ENCODE results near the gene PPP1R12A.
"Not testable (repeated sequence)": the region's sequence is repeated elsewhere in the genome, so short reads cannot be mapped to it uniquely, and the experiment has no call there.

PPP1R12A gene

DNA sequence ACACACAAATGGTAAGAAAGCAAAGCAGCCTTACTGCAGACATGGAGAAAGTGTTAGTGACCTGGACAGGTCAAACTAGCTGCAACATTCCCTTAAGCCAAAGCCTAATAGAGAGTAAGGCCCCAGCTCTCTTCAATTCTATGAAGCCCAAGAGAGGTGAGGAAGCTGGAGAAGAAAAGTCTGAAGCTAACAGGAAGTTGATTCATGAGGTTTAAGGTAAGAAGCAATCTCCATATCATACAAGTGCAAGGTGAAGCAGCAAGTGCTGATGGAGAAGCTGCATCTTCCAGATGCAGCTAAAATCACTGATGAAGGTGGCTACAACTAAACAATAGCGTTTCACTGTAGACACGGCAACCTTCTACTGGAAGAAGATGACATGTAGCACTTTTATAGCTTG is 53.5 kb downstream of the PPP1R12A start:
- H3K4me1 ChIP-seq (ENCODE audit: insufficient read depth, insufficient read length) = no peaks in the 10 kb centered on the region
- TF ChIP-seq YY1 (IDR thresholded peaks at IDR 0.05; ENCODE audit: insufficient read depth, insufficient read length) = no peak
- no peak for TF ChIP-seq ZNF274 (IDR thresholded peaks at IDR 0.05; ENCODE audit: low read depth, low read length)
- no peak for TF ChIP-seq SUZ12 (IDR thresholded peaks at IDR 0.05; ENCODE audit: extremely low read depth, insufficient read depth, insufficient read length)
- no peak for DNase-seq (ENCODE audit: low read depth, low spot score)
- H3K9ac ChIP-seq (ENCODE audit: insufficient read length, low read depth) = no peak overlapping the region
- H3K27me3 ChIP-seq (ENCODE audit: insufficient read depth, insufficient read length) = no peaks in the 10 kb centered on the region
- no peaks in the 10 kb centered on the region for H3K9me3 ChIP-seq (ENCODE audit: insufficient read depth, low read length)
- H3K36me3 ChIP-seq (ENCODE audit: insufficient read depth, insufficient read length, low read length) = peaks cover 4% of the 10 kb centered on the region
- H3K4me3 ChIP-seq (ENCODE audit: insufficient read length, low read depth) = no peak overlapping the region

DNA sequence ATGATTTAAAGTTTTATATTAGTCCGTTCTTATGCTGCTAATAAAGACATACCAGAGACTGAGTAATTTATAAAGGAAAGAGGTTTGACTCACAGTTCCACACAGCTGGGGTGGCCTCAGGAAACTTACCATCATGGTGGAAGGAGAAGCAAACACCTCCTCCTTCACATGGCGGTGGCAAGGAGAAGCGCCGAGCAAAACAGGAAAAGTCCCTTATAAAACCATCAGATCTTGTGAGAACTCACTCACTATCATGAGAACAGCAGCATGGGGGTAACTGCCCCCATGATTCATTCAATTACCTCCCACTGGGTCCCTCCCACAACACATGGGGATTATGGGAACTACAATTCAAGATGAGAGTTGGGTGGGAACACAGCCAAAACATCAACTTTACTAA is 56.4 kb downstream of the PPP1R12A start:
- DNase-seq (ENCODE audit: low read depth, low spot score); H3K27me3 ChIP-seq (ENCODE audit: insufficient read depth, insufficient read length); H3K4me1 ChIP-seq (ENCODE audit: insufficient read depth, insufficient read length); H3K9me3 ChIP-seq (ENCODE audit: insufficient read depth, low read length); H3K36me3 ChIP-seq (ENCODE audit: insufficient read depth, insufficient read length, low read length); H3K9ac ChIP-seq (ENCODE audit: insufficient read length, low read depth); H3K4me3 ChIP-seq (ENCODE audit: insufficient read length, low read depth): not testable (repeated sequence)

DNA sequence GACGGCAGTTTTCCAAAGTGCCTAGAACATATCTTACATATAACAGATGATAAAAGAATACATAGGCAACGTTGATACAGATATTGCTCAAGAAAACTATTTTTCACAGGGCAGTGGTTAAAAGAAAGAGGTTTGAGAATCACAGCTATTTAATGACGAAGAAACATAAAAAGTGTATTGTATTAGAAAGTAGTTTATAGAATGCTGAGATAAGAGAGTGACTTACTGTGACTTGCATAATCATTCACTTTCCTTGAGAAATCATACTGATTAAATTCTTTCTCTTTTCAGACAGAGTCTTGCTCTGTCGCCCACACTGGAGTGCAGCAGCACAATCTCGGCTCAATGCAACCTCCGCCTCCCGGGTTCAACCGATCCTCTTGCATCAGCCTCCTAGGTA is 57.7 kb downstream of the PPP1R12A start:
- DNase-seq (ENCODE audit: low read depth, low spot score) = no peak
- H3K36me3 ChIP-seq (ENCODE audit: insufficient read depth, insufficient read length, low read length) = peaks cover 8% of the 10 kb centered on the region
- TF ChIP-seq ZNF274 (IDR thresholded peaks at IDR 0.05; ENCODE audit: low read depth, low read length) (no peak), SUZ12 (IDR thresholded peaks at IDR 0.05; ENCODE audit: extremely low read depth, insufficient read depth, insufficient read length) (no peak), YY1 (IDR thresholded peaks at IDR 0.05; ENCODE audit: insufficient read depth, insufficient read length) (no peak)
- no peaks in the 10 kb centered on the region for H3K9me3 ChIP-seq (ENCODE audit: insufficient read depth, low read length)
- H3K9ac ChIP-seq (ENCODE audit: insufficient read length, low read depth) = no peak overlapping the region
- H3K27me3 ChIP-seq (ENCODE audit: insufficient read depth, insufficient read length) = no peaks in the 10 kb centered on the region
- no peak overlapping the region for H3K4me3 ChIP-seq (ENCODE audit: insufficient read length, low read depth)
- H3K4me1 ChIP-seq (ENCODE audit: insufficient read depth, insufficient read length) = no peaks in the 10 kb centered on the region

DNA sequence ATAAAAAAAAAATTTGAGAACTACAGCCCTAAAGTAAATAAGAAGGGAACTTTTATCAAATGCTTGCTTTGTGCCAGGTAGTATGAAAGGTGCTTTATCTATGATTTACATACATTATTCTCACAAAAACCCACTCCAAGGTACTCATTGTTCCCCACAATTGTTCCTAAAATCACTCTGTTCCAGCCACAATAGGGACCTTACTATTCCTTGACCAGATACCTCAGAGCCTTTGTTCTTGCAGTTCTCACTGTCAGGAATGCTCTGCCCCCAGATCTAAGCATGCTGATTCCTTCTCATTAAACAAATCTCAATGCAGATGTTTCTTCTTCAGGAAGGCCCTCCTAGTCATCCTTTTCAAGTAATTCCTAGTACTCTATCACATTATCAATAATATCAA is 60.2 kb downstream of the PPP1R12A start:
- DNase-seq (ENCODE audit: low read depth, low spot score) = peak; percentile 40
- Histone ChIP-seq H3K4me1 (ENCODE audit: insufficient read depth, insufficient read length) (no peaks in the 10 kb centered on the region), H3K9ac (ENCODE audit: insufficient read length, low read depth) (no peak overlapping the region), H3K27me3 (ENCODE audit: insufficient read depth, insufficient read length) (no peaks in the 10 kb centered on the region), H3K4me3 (ENCODE audit: insufficient read length, low read depth) (no peak overlapping the region), H3K36me3 (ENCODE audit: insufficient read depth, insufficient read length, low read length) (peaks cover 23% of the 10 kb centered on the region), H3K9me3 (ENCODE audit: insufficient read depth, low read length) (no peaks in the 10 kb centered on the region)
- TF ChIP-seq YY1 (IDR thresholded peaks at IDR 0.05; ENCODE audit: insufficient read depth, insufficient read length) (no peak), SUZ12 (IDR thresholded peaks at IDR 0.05; ENCODE audit: extremely low read depth, insufficient read depth, insufficient read length) (no peak), ZNF274 (IDR thresholded peaks at IDR 0.05; ENCODE audit: low read depth, low read length) (no peak)

DNA sequence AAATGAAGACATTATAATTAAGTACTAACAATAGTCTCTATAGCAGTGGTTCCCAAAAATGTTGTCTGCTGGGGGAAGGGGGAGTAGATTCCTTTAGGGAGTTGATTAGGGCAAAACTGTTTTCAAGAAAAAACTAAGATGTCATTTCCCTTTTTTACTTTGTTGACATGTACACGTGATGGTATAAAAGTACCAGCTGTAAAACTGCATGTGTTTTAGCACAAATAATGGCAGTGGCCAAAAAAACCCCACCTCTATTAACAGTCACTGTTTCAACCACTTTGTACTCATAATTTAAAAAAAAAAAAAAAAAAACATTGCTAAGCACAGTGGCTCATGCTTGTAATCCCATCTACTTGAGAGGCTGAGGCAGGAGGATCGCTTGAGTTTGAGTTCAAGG is 61.7 kb downstream of the PPP1R12A start:
- Histone ChIP-seq H3K36me3 (ENCODE audit: insufficient read depth, insufficient read length, low read length) (peaks cover 29% of the 10 kb centered on the region), H3K4me3 (ENCODE audit: insufficient read length, low read depth) (no peak overlapping the region), H3K9ac (ENCODE audit: insufficient read length, low read depth) (no peak overlapping the region), H3K9me3 (ENCODE audit: insufficient read depth, low read length) (no peaks in the 10 kb centered on the region), H3K4me1 (ENCODE audit: insufficient read depth, insufficient read length) (no peaks in the 10 kb centered on the region), H3K27me3 (ENCODE audit: insufficient read depth, insufficient read length) (no peaks in the 10 kb centered on the region)
- TF ChIP-seq YY1 (IDR thresholded peaks at IDR 0.05; ENCODE audit: insufficient read depth, insufficient read length) = no peak
- no peak for TF ChIP-seq ZNF274 (IDR thresholded peaks at IDR 0.05; ENCODE audit: low read depth, low read length)
- TF ChIP-seq SUZ12 (IDR thresholded peaks at IDR 0.05; ENCODE audit: extremely low read depth, insufficient read depth, insufficient read length) = no peak
- DNase-seq (ENCODE audit: low read depth, low spot score) = no peak

DNA sequence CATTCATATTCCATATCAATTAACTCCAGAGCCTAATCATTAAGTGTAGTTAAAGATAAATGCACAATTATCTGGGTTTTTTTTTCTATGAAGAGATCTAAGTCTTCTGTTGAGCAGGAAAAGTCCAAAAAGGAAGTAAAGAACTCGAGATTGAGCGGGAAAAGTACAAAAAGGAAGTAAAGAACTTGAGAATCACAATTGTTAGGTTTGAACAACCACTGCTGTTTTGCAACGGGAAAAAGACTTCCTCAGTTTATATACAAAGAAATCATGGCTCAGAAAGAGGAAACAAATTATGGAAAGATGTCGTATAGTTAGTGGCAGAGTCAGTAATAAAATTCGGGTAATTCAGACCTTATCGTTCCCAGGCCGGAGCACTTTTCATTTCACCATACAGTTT is 63.3 kb downstream of the PPP1R12A start:
- H3K36me3 ChIP-seq (ENCODE audit: insufficient read depth, insufficient read length, low read length) = peaks cover 36% of the 10 kb centered on the region
- DNase-seq (ENCODE audit: low read depth, low spot score) = no peak
- no peaks in the 10 kb centered on the region for H3K27me3 ChIP-seq (ENCODE audit: insufficient read depth, insufficient read length)

DNA sequence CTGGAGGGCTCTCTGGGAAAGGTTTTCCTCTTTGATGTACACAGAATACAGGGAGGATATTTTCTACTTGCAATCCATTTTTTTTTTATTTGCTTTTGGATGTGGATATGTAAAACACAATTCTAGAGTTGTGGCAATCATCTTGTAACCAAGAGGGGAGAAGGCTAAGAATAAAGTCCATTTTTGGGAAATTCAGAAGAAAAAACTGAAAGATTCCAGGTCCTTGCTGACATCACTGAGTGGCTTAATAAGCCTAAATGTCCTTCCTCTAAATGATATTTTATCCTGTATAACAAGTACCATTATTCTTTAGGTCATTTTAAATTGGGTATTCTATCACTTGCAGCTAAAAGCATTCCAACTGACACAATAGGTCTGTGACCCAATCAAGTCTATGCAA is 64.0 kb downstream of the PPP1R12A start:
- H3K36me3 ChIP-seq (ENCODE audit: insufficient read depth, insufficient read length, low read length) = peaks cover 36% of the 10 kb centered on the region
- TF ChIP-seq SUZ12 (IDR thresholded peaks at IDR 0.05; ENCODE audit: extremely low read depth, insufficient read depth, insufficient read length) (no peak), ZNF274 (IDR thresholded peaks at IDR 0.05; ENCODE audit: low read depth, low read length) (no peak), YY1 (IDR thresholded peaks at IDR 0.05; ENCODE audit: insufficient read depth, insufficient read length) (no peak)

More for the DNA sequence above, 63.3 kb downstream of the PPP1R12A start:
- no peaks in the 10 kb centered on the region; the same call in 1 of the 2 replicates for H3K9me3 ChIP-seq (ENCODE audit: insufficient read depth, low read length)
- H3K4me3 ChIP-seq (ENCODE audit: insufficient read length, low read depth) = no peak overlapping the region
- no peaks in the 10 kb centered on the region for H3K4me1 ChIP-seq (ENCODE audit: insufficient read depth, insufficient read length)
- TF ChIP-seq YY1 (IDR thresholded peaks at IDR 0.05; ENCODE audit: insufficient read depth, insufficient read length) (no peak), ZNF274 (IDR thresholded peaks at IDR 0.05; ENCODE audit: low read depth, low read length) (no peak), SUZ12 (IDR thresholded peaks at IDR 0.05; ENCODE audit: extremely low read depth, insufficient read depth, insufficient read length) (no peak)
- H3K9ac ChIP-seq (ENCODE audit: insufficient read length, low read depth) = no peak overlapping the region

DNA sequence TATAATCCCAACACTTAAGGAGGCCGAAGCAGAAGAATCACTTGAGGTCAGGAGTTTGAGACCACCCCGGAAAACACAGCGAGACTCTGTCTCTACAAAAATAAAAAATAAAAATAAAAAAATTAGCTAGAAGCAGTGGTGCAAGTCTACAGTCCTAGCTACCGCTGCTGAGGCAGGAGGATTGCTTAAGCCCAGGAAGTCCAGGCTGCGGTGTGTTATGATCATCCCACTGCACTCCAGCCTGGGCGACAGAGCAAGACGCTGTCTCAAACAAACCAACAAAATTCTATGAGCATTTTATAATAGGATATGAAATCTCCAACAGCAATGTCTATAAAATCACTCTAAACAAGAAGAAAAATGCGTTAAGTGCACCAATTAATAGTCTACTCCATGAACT is 75.3 kb downstream of the PPP1R12A start:
- H3K36me3 ChIP-seq (ENCODE audit: insufficient read depth, insufficient read length, low read length) = peaks cover 5% of the 10 kb centered on the region
- H3K9ac ChIP-seq (ENCODE audit: insufficient read length, low read depth) = no peak overlapping the region
- H3K4me1 ChIP-seq (ENCODE audit: insufficient read depth, insufficient read length) = no peaks in the 10 kb centered on the region
- no peak for TF ChIP-seq SUZ12 (IDR thresholded peaks at IDR 0.05; ENCODE audit: extremely low read depth, insufficient read depth, insufficient read length)
- no peak for TF ChIP-seq YY1 (IDR thresholded peaks at IDR 0.05; ENCODE audit: insufficient read depth, insufficient read length)
- TF ChIP-seq ZNF274 (IDR thresholded peaks at IDR 0.05; ENCODE audit: low read depth, low read length) = no peak
- no peaks in the 10 kb centered on the region for H3K27me3 ChIP-seq (ENCODE audit: insufficient read depth, insufficient read length)
- no peaks in the 10 kb centered on the region for H3K9me3 ChIP-seq (ENCODE audit: insufficient read depth, low read length)
- no peak for DNase-seq (ENCODE audit: low read depth, low spot score)
- H3K4me3 ChIP-seq (ENCODE audit: insufficient read length, low read depth) = no peak overlapping the region

More for the DNA sequence above, 64.0 kb downstream of the PPP1R12A start:
- Histone ChIP-seq H3K27me3 (ENCODE audit: insufficient read depth, insufficient read length) (no peaks in the 10 kb centered on the region), H3K4me3 (ENCODE audit: insufficient read length, low read depth) (no peak overlapping the region), H3K9ac (ENCODE audit: insufficient read length, low read depth) (no peak overlapping the region), H3K9me3 (ENCODE audit: insufficient read depth, low read length) (no peaks in the 10 kb centered on the region; the same call in 1 of the 2 replicates), H3K4me1 (ENCODE audit: insufficient read depth, insufficient read length) (no peaks in the 10 kb centered on the region)
- DNase-seq (ENCODE audit: low read depth, low spot score) = no peak

All from NT2/D1 (cell line).